DMS79 treated with DMSO at 0.1 percent for 48 hours (cell line): ENCODE data around the gene AFMID.
"Not testable (repeated sequence)": the region's sequence is repeated elsewhere in the genome, so short reads cannot be mapped to it uniquely, and the experiment has no call there.

Experiments used
- DNase-seq: peaks from one replicate; lab custom pipeline; 2025; lab: John Stamatoyannopoulos, UW

The AFMID gene

GRCh38 chr17:78223765-78224164, 36.6 kb downstream of the AFMID start:
- no peak for DNase-seq

GRCh38 chr17:78224231-78225087, 37.3 kb downstream of the AFMID start:
- DNase-seq = no peak

GRCh38 chr17:78225088-78225865, 38.1 kb downstream of the AFMID start:
- DNase-seq = no peak

- no peak for DNase-seq
Measured at GRCh38 chr17:78226055-78226758, 39.0 kb downstream of the AFMID start.

GRCh38 chr17:78226759-78227454, 39.7 kb downstream of the AFMID start:
- no peak for DNase-seq

- DNase-seq = no peak
Measured at GRCh38 chr17:78227455-78227916, 40.3 kb downstream of the AFMID start.

- DNase-seq = no peak
Measured at GRCh38 chr17:78228176-78228575, 41.0 kb downstream of the AFMID start.

- DNase-seq = no peak
Measured at GRCh38 chr17:78230252-78230962, 43.2 kb downstream of the AFMID start.

- DNase-seq = no peak
Measured at GRCh38 chr17:78230996-78231935, 44.1 kb downstream of the AFMID start, which contains the start of gene TMEM235. TMEM235 (plus strand) TSS chr17:78231631; CDS start chr17:78232024, 393 bp downstream.

GRCh38 chr17:78231991-78232858, 45.1 kb downstream of the AFMID start:
- peak; percentile 9 for DNase-seq

GRCh38 chr17:78232859-78233173, 45.7 kb downstream of the AFMID start:
- DNase-seq = no peak

GRCh38 chr17:78233678-78234077, 46.5 kb downstream of the AFMID start:
- no peak for DNase-seq

GRCh38 chr17:78234261-78234865, 47.2 kb downstream of the AFMID start:
- DNase-seq = no peak

- DNase-seq = not testable (repeated sequence)
Measured at GRCh38 chr17:78235022-78235421, 47.9 kb downstream of the AFMID start.

GRCh38 chr17:78235885-78236284, 48.7 kb downstream of the AFMID start:
- no peak for DNase-seq

- DNase-seq = no peak
Measured at GRCh38 chr17:78236362-78237127, 49.4 kb downstream of the AFMID start.

- DNase-seq = no peak
Measured at GRCh38 chr17:78237401-78238012, 50.3 kb downstream of the AFMID start.
